Neural cell (in vitro differentiated cells): Measurements from ENCODE around the gene PRR36. TPM values are rescaled to one million over a fixed set of nuclear protein-coding genes. Genes with fewer than 3 reads are reported as not detected.

Experiments used
- H2AFZ ChIP-seq: fragments of 200-600, 300-800 bp; sonication (generic), shearing (Covaris generic); 2 replicates; pipeline ENCODE4 v1.6.0; 2014; ENCODE audit warnings: low read depth, mild to moderate bottlenecking, antibody characterized with exemption, low read length, moderate library complexity
- H3F3A ChIP-seq: fragments of 200-600 bp; shearing (Covaris generic); 2 replicates; pipeline ENCODE4 v1.6.1; 2016; ENCODE audit warnings: mild to moderate bottlenecking, moderate library complexity, mixed read lengths, antibody characterized with exemption, low read length; ENCODE audit not compliant: insufficient read depth, poor library complexity, severe bottlenecking
- H3K27ac ChIP-seq: fragments of 200-600, 300-800 bp; sonication (generic), shearing (Covaris generic); 2 replicates; pipeline ENCODE4 v1.5.1; 2014; ENCODE audit warnings: mild to moderate bottlenecking, low read length, moderate library complexity
- H3K27me3 ChIP-seq: fragments of 300-800, 200-600 bp; sonication (generic), shearing (Covaris generic); 2 replicates; pipeline ENCODE4 v1.6.0; 2014; ENCODE audit warnings: mild to moderate bottlenecking, low read depth, low read length, moderate library complexity; ENCODE audit not compliant: insufficient read depth
- H3K36me3 ChIP-seq: fragments of 300-800, 200-600 bp; sonication (generic), shearing (Covaris generic); 2 replicates; pipeline ENCODE4 v1.5.1; 2014; ENCODE audit warnings: mild to moderate bottlenecking, antibody characterized with exemption, low read length, moderate library complexity; ENCODE audit not compliant: insufficient read depth
- H3K4me2 ChIP-seq: fragments of 300-800, 200-600 bp; sonication (generic), shearing (Covaris generic); 2 replicates; pipeline ENCODE4 v1.6.0; 2014; ENCODE audit warnings: mild to moderate bottlenecking, low read length
- H3K4me3 ChIP-seq: fragments of 300-800, 200-600 bp; sonication (generic), shearing (Covaris generic); 2 replicates; pipeline ENCODE4 v1.5.1; 2014; ENCODE audit warnings: mild to moderate bottlenecking, low read length, moderate library complexity
- H3K79me2 ChIP-seq: fragments of 200-600 bp; shearing (Covaris generic); replicated peaks from 2 replicates; pipeline ENCODE4 v1.6.0; 2014; ENCODE audit warnings: mild to moderate bottlenecking, low read length, moderate library complexity; ENCODE audit not compliant: insufficient read depth
- H3K9ac ChIP-seq: fragments of 300-800, 200-600 bp; sonication (generic), shearing (Covaris generic); 2 replicates; pipeline ENCODE4 v1.6.1; 2016; ENCODE audit warnings: mild to moderate bottlenecking, low read length, mixed read lengths
- H3K9me2 ChIP-seq: fragments of 200-600 bp; shearing (Covaris generic); 2 replicates; pipeline ENCODE4 v1.6.1; 2016; ENCODE audit warnings: mild to moderate bottlenecking, low read length, mixed read lengths; ENCODE audit not compliant: insufficient read depth
- H3K9me3 ChIP-seq: fragments of 200-600, 300-800 bp; sonication (generic), shearing (Covaris generic); 2 replicates; pipeline ENCODE4 v1.6.1; 2016; ENCODE audit warnings: mild to moderate bottlenecking, mixed run types, low read length, moderate library complexity, mixed read lengths
- H4K20me1 ChIP-seq: fragments of 200-600 bp; shearing (Covaris generic); 2 replicates; pipeline ENCODE4 v1.6.1; 2016; ENCODE audit warnings: mild to moderate bottlenecking, mixed run types; ENCODE audit not compliant: insufficient read depth
- CTCF ChIP-seq: fragments of 450-650 bp; IDR thresholded peaks from 2 replicates; pipeline ENCODE4 v1.5.1; 2014; ENCODE audit warnings: antibody characterized with exemption, mild to moderate bottlenecking, moderate library complexity; ENCODE audit not compliant: poor library complexity, severe bottlenecking
- EP300 ChIP-seq: fragments of 450-650 bp; conservative IDR thresholded peaks from 2 replicates; pipeline ENCODE4 v1.6.1; 2014; ENCODE audit warnings: antibody characterized with exemption, mild to moderate bottlenecking, moderate library complexity; ENCODE audit not compliant: poor library complexity, severe bottlenecking
- EZH2 ChIP-seq: fragments of 200-600, 300-800 bp; shearing (Covaris generic), sonication (generic); IDR thresholded peaks from 2 replicates; pipeline ENCODE4 v1.6.1; 2014; ENCODE audit warnings: antibody characterized with exemption, low read length, borderline replicate concordance, mild to moderate bottlenecking; ENCODE audit not compliant: insufficient read depth, poor library complexity, severe bottlenecking
- MXI1 ChIP-seq: fragments of 450-650 bp; conservative IDR thresholded peaks from 2 replicates; pipeline ENCODE4 v1.6.1; 2014; ENCODE audit warnings: antibody characterized with exemption, mild to moderate bottlenecking; ENCODE audit not compliant: poor library complexity, severe bottlenecking
- POLR2AphosphoS5 ChIP-seq: IDR thresholded peaks from 2 replicates; pipeline ENCODE4 v1.6.1; 2012
- RAD21 ChIP-seq: fragments of 450-650 bp; conservative IDR thresholded peaks from 2 replicates; pipeline ENCODE4 v1.6.1; 2014; ENCODE audit warnings: antibody characterized with exemption, mild to moderate bottlenecking, moderate library complexity
- REST ChIP-seq: IDR thresholded peaks from 2 replicates; pipeline ENCODE4 v1.6.1; 2012; ENCODE audit warnings: borderline replicate concordance
- SMC3 ChIP-seq: fragments of 450-650 bp; conservative IDR thresholded peaks from 2 replicates; pipeline ENCODE4 v1.6.1; 2014; ENCODE audit warnings: antibody characterized with exemption, mild to moderate bottlenecking, moderate library complexity; ENCODE audit not compliant: poor library complexity
- TAF1 ChIP-seq: IDR thresholded peaks from 2 replicates; pipeline ENCODE4 v1.6.1; 2012; ENCODE audit warnings: low read depth
- polyA plus RNA-seq: library from polyadenylated mRNA; depleted of rRNA; stranded (reverse); fragments of >200 nt; gene quantifications from 2 replicates; pipeline ENCODE4 v1.2.3, GENCODE V29; 2014

The PRR36 gene
- polyA plus RNA-seq, 1 donor from 2014 or later, result 2.5 TPM

- Histone ChIP-seq H3K79me2 (no peaks in the 10 kb centered on the region), H3K4me3 (no peak overlapping the region), H3K36me3 (no peaks in the 10 kb centered on the region), H3K9me3 (no peaks in the 10 kb centered on the region), H3K27ac (no peak overlapping the region), H3K9ac (no peak overlapping the region), H3F3A (no peaks in the 10 kb centered on the region), H4K20me1 (no peaks in the 10 kb centered on the region), H2AFZ (no peak overlapping the region), H3K27me3 (no peaks in the 10 kb centered on the region), H3K9me2 (no peaks in the 10 kb centered on the region), H3K4me2 (no peak overlapping the region)
- TF ChIP-seq REST (no peak), TAF1 (no peak), RAD21 (no peak), SMC3 (no peak), EZH2 (no peak)
These were observed 17.2 kb downstream of the PRR36 start for GRCh38 chr19:7856679-7857663.

- Histone ChIP-seq H3K36me3 (no peaks in the 10 kb centered on the region), H2AFZ (no peak overlapping the region), H3K9ac (no peak overlapping the region), H3F3A (no peaks in the 10 kb centered on the region), H3K4me2 (no peak overlapping the region), H3K27me3 (no peaks in the 10 kb centered on the region), H4K20me1 (no peaks in the 10 kb centered on the region), H3K9me2 (no peaks in the 10 kb centered on the region), H3K27ac (no peak overlapping the region), H3K9me3 (no peaks in the 10 kb centered on the region), H3K79me2 (no peaks in the 10 kb centered on the region), H3K4me3 (no peak overlapping the region)
- TF ChIP-seq RAD21 (no peak), TAF1 (no peak), CTCF (no peak), EZH2 (no peak), POLR2AphosphoS5 (no peak), EP300 (no peak), REST (no peak), SMC3 (no peak), MXI1 (no peak)
These were observed 18.0 kb downstream of the PRR36 start for GRCh38 chr19:7856109-7856591.
